HG02943 (cell line): Measurements from ENCODE around the gene PIK3AP1.

ENCODE experiments used
- ATAC-seq: cut with Tn5 transposase; IDR thresholded peaks from one replicate; pipeline ENCODE4 v1.9.1; 2021; ENCODE audit warnings: mild to moderate bottlenecking, low read depth, moderate library complexity; ENCODE audit not compliant: unreplicated experiment

PIK3AP1 gene

DNA sequence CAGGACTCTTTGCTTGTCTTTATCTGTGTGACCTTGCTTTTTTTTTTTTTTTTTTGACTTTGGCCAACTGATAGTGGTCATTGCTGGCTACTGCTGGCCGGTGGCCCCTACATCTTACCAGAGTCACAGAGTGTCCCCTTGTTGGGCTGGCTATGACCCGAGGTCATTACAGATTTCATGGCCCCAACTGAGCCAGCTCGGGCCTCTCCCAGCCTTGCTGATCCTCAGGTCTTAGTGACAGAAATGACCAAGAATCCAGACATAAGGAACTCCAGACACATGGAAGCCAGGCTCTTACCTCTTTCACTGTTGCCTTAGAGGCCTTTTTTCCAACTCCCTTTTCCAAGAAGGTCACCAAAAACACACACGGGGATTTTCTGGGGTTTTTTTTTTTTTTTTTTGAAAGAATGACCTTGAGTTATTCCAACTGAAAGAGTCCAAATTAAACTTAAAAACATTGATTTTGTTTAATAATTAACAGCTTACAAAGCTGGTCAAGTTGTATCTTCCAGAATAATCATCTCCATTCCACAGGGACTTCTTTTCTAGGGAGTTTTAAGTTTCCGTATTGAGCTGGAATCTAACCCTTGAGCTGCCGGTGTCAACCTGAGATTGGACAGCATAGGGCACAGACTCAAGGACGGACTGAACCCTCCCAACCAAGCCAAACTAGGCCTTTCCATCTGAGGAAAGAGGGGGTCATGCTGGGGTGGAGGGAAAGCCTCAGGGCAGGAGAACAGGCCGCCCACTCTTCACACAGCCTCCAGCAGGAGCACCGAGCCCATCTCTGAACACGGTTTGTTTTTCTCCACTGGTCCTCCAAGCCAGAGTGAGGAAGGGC is 43.8 kb downstream of the PIK3AP1 start:
- no peak for ATAC-seq

DNA sequence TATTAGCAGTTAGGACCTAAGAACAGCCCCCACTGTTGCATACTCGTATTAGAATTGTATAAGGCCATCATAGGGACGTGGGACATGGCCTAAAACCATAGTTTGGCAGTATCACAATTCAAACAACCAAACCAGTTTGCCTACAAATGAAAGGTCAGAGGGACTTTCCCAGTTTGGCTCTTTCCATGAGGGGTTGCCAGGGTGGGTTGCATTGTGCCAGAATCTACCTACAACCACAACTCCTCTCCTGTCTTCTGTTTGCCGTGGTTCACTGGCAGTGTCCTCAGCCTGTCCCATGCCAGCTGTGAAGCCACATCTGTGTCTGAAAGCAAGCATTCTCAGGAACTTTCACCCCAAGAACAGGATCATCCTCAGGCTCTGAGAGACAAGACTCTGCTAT is 44.5 kb downstream of the PIK3AP1 start:
- no peak for ATAC-seq

- no peak for ATAC-seq
Measured at GRCh38 chr10:96673318-96674099, 46.8 kb downstream of the PIK3AP1 start.

- ATAC-seq, result no peak
Measured at GRCh38 chr10:96672481-96673175, 47.7 kb downstream of the PIK3AP1 start.

DNA sequence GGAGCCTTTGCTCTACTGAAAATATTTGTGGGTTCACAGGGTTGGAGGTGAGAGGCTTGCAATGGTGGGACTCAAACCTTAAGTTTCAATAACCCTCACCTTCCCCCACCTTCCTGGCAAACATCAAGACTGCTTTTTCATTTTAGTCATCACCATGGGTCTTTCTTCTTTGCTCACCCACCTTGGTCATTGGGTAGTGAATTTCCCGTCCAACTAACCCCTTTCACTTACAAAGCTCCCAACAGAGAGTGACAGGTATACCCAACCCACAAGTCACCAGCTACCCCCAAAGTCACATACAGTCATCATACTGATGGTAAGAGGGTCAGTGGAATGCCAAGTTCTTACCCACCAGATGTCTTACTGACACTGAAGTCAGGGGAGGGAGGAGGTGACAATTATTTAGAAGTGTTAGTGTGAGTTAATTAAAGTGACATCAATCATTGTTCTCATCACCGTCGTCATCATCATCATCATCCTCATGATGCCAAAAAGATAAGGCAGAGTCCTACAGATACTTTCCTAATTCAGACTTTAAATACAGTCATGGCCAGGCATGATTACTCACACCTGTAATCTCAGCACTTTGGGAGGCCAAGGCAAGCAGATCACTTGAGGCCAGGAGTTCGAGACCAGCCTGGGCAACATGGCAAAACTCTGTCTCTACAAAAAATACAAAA is 49.0 kb downstream of the PIK3AP1 start:
- no peak for ATAC-seq

DNA sequence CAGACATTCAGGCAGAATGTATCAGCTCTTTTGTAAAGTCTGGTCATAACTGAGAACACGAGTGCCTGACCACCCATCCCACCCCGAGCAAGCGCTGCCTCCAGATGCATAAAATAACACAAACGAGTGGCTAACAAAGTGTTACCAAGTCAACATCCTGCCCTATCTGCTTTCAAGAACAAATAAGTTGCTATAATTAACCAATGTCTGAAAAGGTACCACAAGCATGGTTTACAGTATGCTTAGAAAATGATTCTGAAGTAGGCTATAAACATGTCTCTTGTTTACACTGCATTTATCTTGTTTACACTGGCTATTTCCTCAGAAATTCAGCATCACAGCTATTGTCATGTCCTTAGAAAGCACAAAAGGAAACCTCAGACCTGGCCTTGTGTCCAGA is 49.5 kb downstream of the PIK3AP1 start:
- no peak for ATAC-seq

- ATAC-seq, result no peak
Measured at GRCh38 chr10:96667401-96667800, 52.9 kb downstream of the PIK3AP1 start.

DNA sequence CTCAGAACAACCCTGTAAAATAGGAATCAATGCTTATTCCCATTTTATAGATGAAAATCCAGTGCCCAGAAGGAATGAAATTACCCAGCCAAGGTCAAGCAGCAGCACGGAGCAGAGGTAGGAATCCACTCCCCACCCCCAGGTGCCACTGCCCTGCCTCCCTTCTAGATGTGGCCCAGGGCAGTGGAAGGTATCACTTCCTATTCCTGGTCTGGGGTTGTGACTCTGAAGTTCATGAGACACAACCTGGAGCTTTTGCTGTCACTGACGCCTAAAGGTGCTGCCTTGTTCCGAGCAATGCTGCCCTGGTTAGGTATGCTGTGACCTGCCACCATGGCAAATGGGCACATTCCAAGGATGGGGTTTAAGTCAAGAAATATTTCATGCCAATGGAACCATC is 53.6 kb downstream of the PIK3AP1 start:
- no peak for ATAC-seq

GRCh38 chr10:96665306-96665705 is 55.0 kb downstream of the PIK3AP1 start:
- ATAC-seq, result no peak

DNA sequence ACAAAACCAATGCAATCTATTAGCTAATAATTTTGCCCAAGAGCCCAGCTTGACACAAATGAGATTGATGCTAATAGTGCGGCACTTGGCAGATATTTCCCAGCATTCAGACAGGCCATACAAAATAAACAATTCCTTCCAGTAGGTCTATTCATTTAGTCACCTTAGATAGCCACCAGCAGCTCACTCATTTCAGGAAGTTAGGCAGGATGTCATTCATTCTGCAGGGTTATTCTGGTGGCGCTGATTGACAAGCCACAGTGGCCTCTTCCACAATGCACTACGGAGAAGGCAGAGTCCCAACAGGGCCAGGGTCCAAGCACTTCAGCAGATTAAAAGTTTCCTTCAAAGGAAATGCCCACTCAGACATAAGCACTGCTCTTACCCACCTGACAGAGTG is 55.8 kb downstream of the PIK3AP1 start:
- no peak for ATAC-seq

DNA sequence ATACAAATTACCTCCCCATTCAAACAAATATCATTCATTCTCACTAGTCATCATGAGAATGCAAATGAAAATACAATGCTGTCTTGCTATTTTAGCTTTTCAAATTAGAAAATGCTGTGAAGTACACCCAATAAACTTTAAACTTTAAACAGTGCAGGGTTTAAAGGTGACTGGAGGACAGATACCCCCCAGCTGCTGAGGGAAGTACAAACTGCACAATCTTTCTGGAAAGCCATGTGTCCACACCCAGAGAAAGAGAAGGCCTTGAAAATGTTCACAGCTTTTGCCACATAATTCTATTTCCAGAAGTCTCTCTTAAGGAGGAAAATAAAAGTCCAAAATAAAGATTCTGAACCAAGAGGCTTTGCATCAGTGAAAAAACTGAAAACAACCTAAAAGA is 56.5 kb downstream of the PIK3AP1 start:
- ATAC-seq, result no peak

DNA sequence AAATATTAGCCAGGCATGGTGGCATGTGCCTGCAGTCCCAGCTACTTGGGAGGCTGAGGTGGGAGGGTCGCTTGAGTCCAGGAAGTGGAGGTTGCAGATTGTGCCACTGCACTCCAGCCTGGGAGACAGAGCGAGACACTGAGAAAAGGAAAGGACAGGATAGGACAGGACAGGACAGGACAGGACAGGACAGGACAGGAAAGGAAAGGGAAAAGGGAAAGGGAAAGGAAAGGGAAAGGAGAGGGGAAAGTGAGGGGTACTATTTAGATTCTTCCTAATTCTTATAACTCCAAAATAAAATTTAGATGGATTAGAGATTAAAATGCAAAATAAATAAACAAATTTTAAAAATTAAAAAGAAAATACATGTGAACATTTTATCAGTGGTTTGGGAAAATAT is 58.7 kb downstream of the PIK3AP1 start:
- ATAC-seq, result no peak

GRCh38 chr10:96660297-96660696 is 60.0 kb downstream of the PIK3AP1 start:
- no peak for ATAC-seq

DNA sequence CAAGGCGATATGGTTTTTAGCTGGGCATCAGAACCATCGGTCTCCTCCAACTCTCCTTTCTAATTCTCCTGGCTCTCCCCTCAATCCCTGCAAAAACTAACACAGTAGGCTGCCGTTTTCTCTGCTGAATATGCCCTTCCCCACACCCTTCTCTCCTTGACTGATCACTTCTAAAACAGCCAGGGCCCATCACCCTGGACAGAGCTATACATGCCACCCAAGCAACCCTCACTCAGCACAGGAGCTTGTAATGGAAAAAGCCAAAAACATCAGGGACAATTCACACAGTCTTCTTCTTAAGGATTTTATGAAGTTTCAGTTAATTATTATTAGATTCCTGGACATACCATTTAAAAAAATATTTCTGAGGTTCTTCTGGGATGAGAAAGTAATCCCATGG is 61.5 kb downstream of the PIK3AP1 start:
- no peak for ATAC-seq

DNA sequence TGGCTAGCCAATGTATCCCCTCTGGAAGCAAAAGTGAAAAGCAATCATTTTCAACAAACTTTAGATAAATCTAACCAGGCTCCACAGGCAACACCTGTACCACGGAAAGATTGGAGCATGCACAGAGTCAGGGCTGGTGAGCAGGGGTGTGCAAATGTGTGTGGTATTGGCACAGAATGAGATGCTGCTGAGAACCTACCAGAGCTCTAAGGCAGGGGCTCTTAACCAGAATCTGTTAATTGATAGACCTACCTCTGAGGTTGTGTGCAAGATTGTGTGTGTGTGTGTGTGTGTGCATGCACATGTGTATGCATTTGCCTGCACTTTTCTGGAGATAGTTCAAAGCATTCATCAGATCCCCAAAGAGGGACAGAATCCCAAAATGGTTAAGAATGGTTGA is 62.9 kb downstream of the PIK3AP1 start:
- ATAC-seq, result no peak

DNA sequence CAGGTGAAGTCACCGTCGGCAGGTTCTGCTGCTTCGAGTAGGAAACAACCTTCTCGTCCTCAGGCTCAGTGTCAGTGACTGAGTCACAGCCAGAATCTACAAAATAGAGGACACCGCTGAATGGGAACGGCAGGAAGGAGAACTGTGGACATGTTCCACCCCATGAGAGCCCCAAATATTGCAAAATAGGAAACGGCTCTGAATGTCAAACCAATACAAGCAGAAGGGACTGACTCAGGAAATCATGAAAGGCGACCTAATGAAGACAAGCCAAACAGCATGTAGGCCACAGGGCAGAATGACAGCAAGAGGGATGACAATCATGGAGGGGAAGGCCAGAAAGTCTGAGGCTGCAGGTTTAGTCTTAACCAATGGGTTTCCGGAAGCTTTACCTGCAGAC is 63.5 kb downstream of the PIK3AP1 start:
- no peak for ATAC-seq

DNA sequence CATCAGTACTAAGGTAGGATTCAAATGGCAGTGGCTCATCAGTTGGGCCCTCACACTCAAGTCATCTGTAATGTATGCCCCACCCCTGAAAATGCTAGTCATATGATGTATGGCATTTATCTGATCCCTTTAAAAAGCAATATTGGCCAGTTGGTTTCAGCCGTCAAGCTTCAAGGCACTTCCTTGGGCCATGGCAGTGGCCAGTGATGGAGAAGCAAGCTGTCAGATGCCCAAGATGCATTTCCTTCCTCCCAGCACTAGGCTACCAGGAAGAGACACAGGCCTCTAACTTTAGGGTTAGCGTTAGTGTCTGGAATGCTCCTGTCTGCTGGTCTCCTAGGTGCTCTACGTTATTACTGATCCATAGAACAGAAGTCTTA is 64.1 kb downstream of the PIK3AP1 start:
- no peak for ATAC-seq

GRCh38 chr10:96655461-96656197 is 64.7 kb downstream of the PIK3AP1 start:
- no peak for ATAC-seq

- peak; percentile 61 for ATAC-seq
Measured at GRCh38 chr10:96651998-96652431, 68.3 kb downstream of the PIK3AP1 start.

- no peak for ATAC-seq
Measured at GRCh38 chr10:96650958-96651357, 69.4 kb downstream of the PIK3AP1 start.
